Hematopoietic multipotent progenitor cell (in vitro differentiated cells): ENCODE data around the gene PDLIM4. TPM values are rescaled to one million over a fixed set of nuclear protein-coding genes. Genes with fewer than 3 reads are reported as not detected.
A peak's percentile ranks its signal among the peaks of the same experiment; 100 is the strongest.

ENCODE experiments used
- DNase-seq, 3 donors: peaks; one replicate each; pipeline ENCODE4 v3.0.0-alpha.2; 2011 to 2015; ENCODE audit warnings: low read depth in 2 of 3, low spot score in 2 of 3
- total RNA-seq: library from RNA; depleted of rRNA; stranded (reverse); fragments of >200 nt; gene quantifications from one replicate; pipeline ENCODE4 v1.2.3, GENCODE V29; 2012

The PDLIM4 gene
- total RNA-seq, 1 donor: 1.6 TPM

DNA sequence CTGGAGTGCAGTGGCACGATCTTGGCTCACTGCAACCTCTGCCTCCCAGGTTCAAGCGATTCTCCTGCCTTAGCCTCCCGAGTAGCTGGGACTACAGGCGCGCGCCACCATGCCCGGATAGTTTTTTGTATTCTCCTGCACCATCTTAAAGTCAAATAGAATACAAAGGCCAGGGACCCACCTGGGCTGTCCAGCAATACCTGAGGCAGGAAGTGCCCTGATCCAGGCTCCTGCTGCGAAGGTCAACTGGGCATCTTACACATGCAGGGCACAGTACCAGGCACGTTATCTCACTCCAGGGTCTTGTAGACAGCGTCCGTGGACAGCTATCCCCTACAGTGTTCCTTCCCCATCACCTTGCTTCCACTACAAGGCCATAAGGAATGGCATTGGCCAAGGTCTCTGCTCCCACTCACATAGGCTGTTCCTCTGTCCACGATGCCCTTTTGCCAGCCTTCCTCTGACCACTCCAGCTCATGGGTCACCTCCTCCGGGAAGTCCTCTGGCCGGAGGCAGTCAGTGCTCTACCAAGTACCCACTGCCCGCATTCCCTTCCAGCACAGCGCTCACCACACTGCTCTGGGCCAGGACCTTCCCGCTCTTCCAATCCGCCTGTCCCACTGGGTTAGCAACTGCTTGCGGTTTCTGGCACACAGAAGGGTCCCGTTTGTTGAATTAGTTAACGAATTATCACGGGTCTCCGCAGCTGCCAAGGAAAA lies 30.8 kb upstream of the PDLIM4 start:
- no peak for DNase-seq

DNA sequence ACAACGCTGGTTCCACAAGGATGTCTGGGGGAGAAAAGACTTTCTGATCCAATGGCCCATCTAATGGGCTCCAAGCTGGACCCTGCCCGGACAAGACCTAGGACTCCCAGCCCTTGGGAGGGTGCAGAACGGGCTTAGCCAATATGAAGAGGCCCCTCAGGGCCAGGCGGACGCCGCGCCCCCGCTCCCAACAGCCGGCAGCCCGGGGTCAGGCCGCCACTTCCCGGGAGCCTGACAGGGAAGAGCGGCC lies 30.3 kb upstream of the PDLIM4 start:
- no peak for DNase-seq

DNA sequence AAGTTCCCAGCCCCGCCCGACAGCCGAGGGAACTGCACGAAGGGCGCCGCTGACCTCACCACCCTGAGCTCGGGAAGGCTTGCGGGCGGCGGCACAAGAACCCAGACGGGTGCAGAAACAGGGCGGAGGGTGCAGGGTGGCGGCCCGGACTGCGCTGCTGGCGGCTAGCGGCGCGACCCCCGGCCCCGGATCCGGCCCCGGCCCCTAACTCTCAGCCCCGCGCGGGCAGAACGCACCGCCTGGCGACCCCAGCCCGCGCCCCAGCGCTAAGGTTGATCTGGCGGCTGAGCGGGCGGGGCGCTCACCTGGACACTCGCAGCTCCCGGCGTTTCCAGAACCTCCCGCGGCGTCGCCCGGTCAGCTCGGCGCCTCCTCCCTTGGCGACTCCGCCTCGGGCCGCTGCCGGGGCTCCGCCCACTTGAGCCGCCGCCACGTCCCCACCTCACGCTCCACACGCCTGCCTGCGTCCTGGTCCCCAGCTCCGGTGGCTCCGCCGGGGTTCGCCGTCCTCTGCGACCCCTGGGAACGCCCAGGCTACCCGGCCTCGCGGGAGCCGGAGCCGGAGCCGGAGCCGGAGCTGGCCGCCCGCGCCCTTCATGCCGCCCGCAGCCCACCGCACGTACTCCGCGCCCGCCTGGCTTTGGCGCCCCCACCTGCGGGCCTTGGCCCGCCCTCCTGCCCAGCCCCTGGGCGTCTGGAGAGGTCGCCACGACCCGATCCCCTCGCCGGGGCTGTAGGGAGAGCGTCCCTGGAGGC lies 29.8 kb upstream of the PDLIM4 start, which contains the start of gene P4HA2:
P4HA2 (minus strand) TSS at position 369 of the 756 bp plus-strand sequence. CDS start 9,227 bp downstream, outside the sequence.
- DNase-seq: peak in 1 of 3 donors; percentile 22

DNA sequence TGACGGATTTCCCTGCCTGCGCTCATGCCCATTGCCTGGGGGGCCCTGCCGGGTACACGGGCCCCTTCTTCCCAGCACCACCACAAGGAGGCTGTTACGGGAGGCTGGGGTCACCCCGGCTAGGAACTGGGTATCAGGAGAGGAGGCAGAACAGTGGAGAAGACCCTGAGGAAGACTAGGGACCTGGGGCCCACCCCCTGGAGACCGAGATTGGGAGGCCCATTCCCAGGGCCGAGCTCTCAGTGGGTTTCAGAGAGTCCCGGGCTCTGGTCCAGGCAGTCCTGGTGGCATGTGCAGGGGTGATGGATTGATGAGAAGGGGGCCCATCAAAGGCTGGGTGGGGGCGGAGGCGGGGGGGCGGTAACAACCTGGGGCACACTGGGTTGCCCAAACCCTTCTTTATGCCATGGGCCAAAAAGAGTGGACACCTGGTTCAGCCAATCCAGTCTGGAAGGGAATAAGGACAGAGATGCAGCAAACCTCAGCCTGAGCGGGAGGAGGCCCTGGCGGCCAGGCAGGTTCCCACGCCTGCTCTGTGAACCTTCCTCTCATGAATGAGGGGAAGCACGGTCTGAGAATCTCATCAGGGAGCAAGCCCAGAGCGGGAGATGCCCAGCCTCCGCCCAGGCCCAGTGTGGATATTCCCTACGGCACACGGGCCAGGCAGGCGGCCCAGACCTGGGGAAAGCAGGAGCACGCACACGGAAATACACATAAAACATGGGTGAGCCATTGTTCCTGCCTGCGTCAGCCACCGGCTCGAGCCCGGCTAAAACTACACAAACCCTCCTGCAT lies 29.1 kb upstream of the PDLIM4 start:
- DNase-seq: no peak

DNA sequence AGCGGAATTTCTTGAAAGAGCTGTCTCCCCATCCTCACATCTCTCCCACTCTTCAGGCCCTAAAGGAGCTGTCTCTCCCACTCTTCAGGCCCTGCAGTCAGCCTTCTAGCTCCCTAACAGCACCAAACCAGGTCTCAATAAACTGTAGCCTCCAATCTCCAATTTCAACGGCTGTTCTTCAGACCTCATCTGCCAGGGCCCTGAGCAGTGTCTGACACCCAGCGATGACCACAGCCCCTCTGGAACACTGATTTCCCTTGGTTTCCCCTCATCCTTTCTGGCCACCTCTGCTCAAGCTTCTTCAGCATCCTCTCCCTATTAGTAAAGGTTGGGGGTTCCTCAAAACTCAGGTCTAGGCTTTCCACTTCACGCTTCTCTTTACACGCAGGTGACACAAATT lies 28.3 kb upstream of the PDLIM4 start:
- DNase-seq: no peak

DNA sequence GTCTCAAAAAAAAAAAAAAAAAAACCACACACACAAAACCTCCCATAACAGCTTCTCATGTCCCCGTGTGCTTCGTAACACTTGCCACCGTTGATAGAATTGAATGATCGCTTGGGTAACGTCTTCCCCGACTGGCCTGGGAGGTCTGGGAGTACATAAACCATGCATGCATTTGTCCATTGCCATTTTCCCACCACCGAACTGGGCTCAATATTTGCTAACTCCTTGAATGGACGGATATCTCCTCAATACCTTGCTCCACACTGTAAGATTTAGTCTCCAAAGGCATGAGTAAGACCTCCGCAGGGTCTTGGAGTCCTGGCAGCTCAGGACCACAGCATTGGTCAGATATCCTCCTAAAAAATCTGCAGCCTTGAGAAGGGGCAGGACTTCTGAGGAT lies 26.6 kb upstream of the PDLIM4 start:
- DNase-seq: no peak

DNA sequence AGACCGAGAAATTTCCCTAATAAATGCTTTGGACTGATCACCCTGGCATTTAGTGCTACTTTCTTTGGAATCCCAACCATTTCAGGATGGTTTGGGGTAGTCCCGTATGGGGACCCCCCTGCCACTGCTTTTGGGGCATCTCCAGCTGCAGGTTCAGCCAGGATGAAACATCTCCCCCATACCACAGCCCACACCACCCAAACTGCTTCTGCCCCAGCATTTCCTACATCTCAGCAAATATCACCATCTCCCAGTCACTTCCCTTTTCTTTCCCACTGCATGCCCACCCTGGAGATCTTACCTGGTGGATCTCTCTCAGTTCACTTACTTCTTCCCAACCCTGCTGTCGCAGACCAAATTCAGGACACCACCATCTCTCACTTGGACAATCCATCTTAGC lies 25.0 kb upstream of the PDLIM4 start:
- DNase-seq: no peak

DNA sequence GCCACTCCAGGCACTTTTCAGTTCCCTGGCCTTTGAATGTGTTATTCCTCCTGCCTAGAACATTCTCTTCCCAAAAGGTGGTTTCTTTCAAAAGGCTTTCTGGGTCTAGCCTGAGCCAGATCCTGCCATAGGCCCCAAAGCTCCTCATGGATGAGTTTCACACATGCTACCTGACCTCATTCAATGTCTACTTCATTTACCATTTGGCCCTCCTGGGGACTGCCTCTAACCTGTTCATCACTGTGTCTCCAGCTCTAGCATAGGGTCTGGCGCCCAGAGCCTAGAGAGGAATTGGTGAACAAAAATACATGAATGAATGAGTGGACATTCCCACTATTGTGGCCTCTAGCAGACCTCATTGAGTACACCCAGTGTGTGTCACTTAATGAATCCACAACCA lies 24.4 kb upstream of the PDLIM4 start:
- no peak for DNase-seq

DNA sequence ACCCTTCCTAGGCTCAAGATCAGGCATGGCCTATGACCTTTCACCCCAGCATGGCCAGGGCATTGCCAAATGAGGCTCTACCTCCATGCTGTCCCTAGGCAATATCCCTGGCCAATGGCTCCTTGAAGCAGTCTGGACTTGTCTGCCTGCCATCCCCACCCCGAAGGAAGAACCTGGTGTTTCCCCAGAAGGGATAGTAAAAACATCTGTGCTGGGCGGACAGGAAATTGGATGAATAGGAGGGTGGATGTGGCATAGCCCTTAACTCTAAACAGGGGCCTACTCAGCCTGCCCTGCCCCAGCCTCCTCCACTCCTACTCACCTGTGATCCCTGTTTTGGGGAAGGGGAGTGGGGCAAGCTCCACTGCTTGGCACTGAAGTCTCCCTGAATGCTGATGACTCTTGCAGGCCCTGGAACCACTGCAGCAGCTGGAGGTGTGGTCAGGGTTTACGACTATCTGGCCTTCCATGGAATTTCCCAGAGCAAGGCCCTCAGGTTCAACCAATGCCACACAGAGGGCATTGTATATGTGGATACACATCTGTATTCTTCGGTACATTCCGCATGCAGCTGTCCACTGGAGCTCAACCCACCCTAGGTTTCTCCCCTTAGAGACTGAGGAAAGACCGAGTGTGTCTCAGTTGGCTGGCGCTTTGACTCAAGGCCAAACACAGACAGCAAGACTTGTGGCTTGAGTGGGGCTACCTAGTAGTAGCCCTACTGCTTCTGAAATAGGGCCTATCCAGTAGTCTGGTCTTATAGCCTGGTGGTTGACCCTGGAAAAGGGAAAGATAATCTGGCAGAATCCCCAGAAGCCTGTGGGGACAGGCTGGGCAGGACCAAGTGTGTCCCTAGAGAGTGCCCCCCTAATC lies 23.4 kb upstream of the PDLIM4 start:
- no peak for DNase-seq

DNA sequence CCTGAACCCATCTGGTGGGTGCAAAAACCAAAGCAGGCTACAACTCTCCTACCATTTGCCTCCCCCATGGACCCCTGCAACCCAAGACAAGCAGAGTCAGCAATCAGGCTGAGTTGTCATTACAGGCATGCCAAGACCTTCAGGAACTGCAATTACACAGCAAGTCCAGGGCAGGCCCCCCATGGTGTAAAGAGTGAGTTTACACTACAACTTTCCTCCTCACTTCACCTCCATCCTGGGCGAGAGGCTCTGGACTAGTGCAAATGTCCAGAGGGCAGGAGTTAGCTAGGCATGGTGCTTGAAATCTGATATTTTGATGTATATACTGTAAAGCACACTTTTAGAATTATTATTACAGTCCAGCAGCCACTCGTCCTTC lies 22.8 kb upstream of the PDLIM4 start:
- DNase-seq: no peak

DNA sequence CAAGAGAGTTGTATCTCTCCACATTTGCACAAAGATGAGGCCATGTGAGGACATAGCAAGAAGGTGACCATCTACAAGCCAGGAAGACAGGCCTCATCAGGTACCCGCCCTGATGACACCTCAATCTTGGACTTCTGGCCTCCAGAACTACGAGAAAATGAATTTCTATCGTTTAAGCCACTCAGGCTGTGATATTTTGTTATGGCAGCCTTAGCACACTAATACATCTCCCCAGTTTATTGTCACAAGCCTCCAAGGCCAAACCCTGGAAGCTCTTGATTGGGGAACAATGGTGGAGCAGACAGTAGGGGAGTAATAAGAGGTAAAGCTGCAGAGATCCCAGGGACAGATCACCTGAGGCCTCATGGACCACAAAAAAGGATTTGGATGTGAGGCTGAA lies 22.2 kb upstream of the PDLIM4 start:
- DNase-seq: no peak

DNA sequence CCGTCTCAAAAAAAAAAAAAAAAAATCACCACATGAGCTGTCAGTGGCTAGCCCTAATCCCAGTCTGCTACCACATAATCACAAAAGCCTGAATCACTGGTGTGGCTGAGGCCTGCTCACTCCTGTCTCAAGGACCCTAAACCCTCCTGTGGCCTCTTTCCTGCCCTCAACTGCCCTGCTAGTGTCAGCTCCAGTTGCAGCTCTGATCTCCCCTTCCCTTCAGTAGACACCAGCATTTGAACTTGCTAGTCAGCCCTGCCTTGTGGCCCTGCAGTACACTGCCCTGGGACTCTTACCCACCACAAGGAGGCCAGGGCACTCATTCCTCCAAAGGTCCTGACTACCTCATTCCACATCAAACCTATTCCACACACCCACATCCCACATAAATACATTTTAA lies 20.4 kb upstream of the PDLIM4 start:
- no peak for DNase-seq

DNA sequence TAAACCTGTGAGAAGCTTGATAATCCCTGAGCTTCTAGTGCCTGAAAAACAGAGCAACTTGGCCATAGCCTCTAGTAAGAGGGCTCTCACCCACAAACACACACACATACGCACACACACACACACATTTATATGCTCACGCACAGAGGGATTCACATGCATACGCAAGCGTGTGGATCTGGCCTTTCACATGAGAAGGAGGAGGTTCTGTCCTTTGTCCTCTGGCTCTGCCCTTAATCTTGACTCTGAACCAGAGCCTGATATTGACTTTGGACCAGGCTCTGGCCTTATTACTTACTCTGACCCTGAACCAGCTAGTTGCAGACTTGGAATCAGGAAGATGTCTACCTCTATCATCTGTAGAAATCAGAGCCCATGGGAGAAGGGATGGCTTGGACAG lies 19.8 kb upstream of the PDLIM4 start:
- DNase-seq: no peak

DNA sequence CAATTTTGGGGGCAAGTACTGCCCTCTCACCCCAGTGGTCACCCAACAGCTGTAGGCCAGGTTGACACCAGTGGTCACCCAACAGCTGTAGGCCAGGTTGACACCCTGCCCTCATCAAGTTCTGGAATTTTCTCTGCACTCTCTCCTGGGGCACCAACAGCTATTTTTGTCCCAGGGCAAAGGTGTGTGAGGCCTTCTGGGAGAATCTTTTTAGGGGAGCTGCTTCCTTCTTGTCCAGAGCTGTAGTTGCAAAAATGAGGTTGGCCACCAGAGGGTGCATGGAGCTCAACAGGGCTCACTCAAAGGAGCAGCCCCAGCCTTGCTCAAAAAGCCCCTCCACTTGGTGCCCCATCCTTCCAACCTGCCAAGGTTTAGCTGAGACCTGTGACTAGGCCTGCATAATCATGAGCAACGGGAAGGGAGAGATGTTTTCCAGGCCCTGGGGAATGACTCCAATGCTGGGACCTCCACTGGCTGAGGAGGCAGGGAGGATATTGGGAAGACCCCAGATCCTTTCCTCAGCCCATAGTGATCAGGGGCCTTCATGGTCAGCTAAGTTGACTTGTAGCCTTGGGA lies 19.2 kb upstream of the PDLIM4 start:
- DNase-seq: peak; percentile 17 to 85 (median 72)

DNA sequence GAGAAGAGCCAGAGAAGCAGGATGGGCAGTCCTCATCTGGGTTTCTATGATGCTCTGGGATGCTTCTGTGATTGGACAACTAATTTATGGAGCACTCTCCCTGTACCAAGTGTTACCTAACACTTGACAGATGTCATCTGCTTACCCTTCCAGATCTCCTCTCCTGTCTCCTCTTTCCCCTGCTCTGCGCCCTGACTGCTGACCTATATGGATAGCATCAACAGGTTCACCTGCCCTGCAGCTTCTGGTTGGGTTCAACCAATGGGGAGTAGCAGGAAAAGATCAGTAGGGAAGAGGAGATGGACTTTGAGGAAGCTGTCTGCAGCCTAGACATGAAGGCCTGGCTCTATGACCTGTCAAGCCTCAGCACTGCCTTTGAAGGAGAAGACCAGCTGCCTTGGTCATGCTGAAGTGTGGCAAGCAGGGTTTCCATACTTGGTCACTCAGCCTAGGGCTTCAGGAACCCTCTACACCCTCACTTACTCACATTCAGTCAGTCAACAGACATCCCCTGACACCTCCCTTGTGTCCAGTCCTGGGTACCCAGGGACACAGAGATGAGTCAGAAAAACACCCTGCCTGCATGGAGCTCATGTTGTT lies 18.5 kb upstream of the PDLIM4 start:
- no peak for DNase-seq

DNA sequence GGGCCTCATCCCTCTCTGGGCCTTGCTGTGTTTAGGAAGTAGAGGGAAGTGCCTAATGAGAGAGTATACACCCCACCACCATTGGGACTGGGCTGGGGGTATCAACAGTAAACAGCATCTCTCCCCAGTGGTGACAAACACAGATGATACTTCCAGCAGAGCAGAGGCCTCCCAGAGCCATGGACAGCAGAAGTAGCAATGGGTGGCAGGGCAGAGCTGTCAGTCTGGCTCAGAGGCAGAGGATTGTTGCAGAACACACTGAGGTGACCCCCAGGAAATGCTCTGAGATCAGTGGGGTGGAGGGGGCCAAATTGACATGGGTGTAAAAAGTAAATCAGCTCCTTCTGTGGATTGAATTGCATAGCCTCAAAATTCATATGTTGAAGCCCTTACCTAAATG lies 17.7 kb upstream of the PDLIM4 start:
- DNase-seq: no peak

DNA sequence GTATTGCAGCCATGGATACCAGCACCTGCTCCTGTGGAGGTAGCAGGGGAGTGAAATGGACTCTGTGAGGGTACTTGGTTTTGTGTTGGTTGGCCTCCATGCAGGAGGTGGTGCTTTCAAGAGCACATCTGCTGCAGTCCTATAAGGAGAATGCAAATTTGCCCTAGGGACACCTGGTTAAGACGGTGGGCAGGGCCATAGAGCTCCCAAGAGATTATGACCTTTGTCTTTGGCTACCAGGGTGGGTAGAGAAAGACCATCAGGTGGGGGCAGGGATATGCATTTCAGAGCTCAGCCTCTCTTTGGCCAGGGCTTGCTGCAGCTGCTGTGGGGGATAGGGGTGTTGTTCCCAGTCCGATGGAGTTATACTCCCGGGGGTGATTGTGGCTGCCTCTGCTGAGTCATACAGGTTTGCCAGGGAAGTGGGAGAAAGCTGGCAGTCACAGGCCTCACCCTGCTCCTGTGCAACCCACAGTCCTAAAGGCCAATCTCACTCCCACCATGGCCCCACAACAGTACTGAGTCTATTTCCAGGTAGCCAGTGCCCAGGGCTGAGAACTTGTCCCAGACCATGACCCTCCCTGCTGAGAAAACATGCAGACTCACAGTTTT lies 14.0 kb upstream of the PDLIM4 start:
- DNase-seq: no peak

DNA sequence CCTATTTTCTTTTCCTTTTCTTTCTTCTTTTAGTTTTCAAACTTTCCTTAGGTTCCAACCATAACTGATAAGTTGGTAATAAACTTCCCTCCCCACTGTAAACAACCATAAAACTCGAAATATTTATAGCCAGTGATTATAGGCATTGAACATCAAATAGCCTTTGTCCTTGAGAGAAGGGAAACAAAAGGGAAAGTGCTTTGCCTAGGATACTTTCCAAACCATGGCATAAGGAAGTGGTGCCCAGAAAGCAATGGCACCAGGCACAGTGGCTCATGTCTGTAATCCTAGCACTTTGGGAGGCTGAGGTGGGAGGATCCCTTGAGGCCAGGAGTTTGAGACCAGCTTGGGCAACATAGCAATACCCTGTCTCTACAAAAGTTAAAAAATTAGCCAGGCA lies 11.9 kb upstream of the PDLIM4 start:
- DNase-seq: no peak

DNA sequence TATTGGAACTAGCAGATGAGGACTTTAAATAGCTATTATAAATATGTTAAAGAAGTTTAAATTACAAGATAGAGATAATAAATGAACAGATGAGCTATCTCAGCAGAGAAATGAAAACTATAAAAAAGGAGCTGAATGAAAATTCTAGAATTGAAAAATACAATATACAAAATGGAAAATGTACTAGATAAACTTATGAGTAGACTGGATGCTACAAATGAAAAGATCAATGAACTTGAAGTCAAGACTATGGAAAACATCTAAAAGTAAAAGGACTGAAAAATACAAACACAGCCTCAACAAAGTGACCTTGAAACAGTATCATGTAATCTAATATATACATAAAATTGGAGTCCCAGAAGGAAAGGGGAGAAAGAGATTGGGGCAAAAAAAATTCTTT lies 10.7 kb upstream of the PDLIM4 start:
- DNase-seq: no peak

DNA sequence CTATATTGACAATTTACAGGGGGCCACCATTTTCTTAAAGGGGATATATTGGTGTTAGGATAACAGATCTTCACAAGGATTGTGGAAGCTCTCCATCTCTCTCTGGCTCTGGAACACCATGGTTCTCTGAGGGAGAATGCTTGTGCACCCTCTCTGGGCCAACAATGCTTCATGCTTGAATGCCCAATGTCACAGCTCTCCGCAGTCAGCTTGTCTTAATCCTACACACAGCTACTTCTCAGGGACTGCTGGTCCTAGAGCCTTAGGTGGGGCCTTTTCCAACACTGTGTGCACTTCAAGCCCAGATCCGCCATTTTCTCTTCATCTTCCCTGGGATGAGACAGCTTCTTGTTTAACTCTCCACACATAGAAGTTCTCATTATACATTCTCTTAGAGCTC lies 6.9 kb upstream of the PDLIM4 start:
- no peak for DNase-seq
